Activated CD8-positive, alpha-beta memory T cell treated with anti-CD3 and anti-CD28 coated beads for 36 hours (primary cell): ENCODE measurements around the gene FOXE1. TPM values are rescaled to one million over a fixed set of nuclear protein-coding genes. Genes with fewer than 3 reads are reported as not detected.

Source experiments
- CTCF ChIA-PET: fragments of 350-600 bp; sonication (Branson Sonifier 250); formaldehyde crosslinking; loops from one replicate; lab custom pipeline; 2021; ENCODE audit warnings: antibody characterized with exemption; lab: Charles Lee
- POLR2A ChIA-PET: fragments of 350-600 bp; sonication (Branson Sonifier 250); formaldehyde crosslinking; loops from one replicate; lab custom pipeline; 2021; ENCODE audit warnings: antibody characterized with exemption; lab: Charles Lee
- total RNA-seq, 2 experiments: library from RNA; stranded (reverse); gene quantifications; one replicate each; pipeline ENCODE4 v1.2.3, GENCODE V29; 2021

FOXE1 gene
- total RNA-seq, 2 experiments from 2014 or later: not detected

DNA sequence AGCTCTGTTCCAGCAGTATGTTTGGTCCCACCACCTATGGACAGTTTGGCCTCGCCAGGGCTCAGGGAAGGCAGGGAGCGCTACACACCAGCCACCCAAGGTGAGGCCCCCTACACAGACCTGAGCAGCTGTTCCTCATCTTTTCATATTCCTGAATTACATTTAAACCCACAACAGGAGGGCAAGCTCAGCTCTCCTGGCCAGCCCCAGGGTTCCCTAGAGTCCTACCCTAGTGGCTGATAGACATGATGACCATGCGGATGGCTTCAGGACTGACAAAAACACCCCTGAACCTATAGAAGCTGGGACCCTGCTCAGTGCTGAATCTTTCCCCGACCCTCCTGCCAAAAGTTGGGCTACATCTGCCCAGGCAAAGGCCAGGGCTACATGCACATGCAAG is 6.7 kb upstream of the FOXE1 start:
- ChIA-PET CTCF (no interaction called here), POLR2A (no interaction called here)

- CTCF ChIA-PET: no interaction called here
- POLR2A ChIA-PET: no interaction called here
Measured at GRCh38 chr9:97847474-97848214, 5.4 kb upstream of the FOXE1 start.

GRCh38 chr9:97848215-97848479 is 4.9 kb upstream of the FOXE1 start:
- ChIA-PET POLR2A (no interaction called here), CTCF (no interaction called here)

DNA sequence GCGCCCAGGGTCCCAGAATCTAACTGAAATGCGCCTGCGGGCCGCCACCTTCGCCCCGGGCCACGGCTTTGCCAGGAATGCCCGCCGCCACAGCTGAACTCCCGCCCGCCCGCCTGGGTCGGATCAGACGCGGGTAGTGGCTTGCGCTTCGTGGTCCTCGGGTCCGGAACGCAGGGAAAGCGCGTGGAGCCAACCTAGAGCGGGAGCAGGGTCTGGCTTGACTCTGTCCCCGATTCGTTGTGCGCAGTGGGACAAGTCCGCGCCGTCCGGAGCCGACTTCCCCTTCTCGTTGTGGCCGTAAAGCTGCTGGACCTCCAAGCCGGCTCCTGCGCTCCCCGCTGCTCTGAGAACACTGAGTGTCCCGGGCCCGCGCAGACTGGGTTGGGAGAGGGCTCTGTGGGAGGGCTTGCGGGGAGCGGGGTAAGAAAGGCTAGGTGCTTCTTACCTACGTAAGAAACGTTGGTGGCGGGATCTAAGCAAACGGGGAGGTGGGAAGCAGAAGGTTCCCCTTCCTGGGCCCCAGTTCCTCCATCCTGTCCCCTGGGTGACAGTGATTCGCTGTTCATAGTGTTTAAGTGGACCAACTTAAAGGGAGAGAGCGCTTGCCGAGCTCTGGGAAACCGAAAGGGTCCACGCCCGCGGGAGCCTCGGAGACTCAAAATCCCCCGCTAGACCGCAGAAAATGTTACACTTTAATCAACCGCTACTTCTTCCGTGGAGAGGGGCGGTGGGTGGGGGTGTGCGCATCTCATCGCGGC is 4.4 kb upstream of the FOXE1 start:
- CTCF ChIA-PET: no interaction called here
- POLR2A ChIA-PET: no interaction called here

GRCh38 chr9:97849980-97850379 is 3.0 kb upstream of the FOXE1 start:
- POLR2A ChIA-PET: no interaction called here
- CTCF ChIA-PET: no interaction called here

DNA sequence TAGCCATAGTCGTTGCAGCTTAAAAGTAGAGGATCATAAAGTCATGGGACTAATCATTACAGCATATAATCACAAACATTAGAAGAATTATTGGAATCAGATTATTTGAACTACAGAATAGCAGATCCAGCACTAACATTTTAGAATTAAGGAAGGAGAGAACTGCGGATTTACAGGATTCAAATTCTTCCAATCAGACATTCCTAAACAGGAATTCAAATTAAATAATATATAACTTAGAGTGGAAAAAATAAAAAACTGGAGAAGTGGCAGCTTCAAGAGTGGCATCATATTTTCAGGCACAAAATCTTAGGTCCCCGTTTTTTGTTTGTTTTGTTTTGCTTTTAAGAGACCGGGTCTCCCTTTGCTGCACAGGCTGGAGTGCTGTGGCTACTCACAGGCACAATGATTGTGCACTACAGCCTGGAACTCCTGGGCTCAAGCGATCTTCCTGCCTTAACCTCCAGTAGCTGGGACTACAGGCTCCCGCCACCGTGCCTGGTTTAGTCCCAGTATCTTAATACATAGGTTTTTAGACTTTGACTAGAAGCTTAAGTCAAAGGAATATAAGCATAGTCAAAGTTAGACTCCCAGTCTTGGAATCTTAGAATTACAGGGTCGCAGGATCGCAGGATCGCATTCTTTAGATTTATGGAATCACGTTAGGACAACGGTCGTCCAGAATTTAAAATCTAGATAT is 2.1 kb upstream of the FOXE1 start:
- CTCF ChIA-PET: no interaction called here
- POLR2A ChIA-PET: no interaction called here

- ChIA-PET POLR2A (no interaction called here), CTCF (no interaction called here)
Measured at GRCh38 chr9:97851446-97851883, 1.6 kb upstream of the FOXE1 start.

DNA sequence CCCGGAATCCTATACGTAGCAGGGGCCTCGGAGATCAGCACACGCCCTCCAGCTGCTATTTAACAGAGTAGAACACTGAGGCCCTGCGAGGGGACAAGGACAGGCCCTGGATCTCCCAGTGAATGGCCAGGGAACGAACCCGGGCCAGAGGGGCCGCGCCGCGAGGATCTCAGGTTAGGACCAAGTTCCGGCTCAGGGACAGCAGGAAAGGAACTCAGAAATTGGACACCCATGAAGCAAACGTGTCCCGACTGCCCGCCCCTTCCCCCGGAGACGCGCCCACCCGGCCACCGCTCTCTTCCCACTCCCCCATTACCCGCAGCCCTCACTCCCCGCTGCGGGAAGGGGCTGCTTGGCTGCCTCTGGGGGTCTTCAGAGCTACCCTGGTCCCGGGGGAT is 1.0 kb upstream of the FOXE1 start:
- ChIA-PET POLR2A (no interaction called here), CTCF (no interaction called here)

- ChIA-PET POLR2A (no interaction called here), CTCF (interaction anchor here (0.6 kb wide), 1 partner anchor 42 kb away, joined by 3 read pairs; no protein-coding TSS in a partner anchor)
Measured at GRCh38 chr9:97852399-97853055, 499 bp upstream of the FOXE1 start.

DNA sequence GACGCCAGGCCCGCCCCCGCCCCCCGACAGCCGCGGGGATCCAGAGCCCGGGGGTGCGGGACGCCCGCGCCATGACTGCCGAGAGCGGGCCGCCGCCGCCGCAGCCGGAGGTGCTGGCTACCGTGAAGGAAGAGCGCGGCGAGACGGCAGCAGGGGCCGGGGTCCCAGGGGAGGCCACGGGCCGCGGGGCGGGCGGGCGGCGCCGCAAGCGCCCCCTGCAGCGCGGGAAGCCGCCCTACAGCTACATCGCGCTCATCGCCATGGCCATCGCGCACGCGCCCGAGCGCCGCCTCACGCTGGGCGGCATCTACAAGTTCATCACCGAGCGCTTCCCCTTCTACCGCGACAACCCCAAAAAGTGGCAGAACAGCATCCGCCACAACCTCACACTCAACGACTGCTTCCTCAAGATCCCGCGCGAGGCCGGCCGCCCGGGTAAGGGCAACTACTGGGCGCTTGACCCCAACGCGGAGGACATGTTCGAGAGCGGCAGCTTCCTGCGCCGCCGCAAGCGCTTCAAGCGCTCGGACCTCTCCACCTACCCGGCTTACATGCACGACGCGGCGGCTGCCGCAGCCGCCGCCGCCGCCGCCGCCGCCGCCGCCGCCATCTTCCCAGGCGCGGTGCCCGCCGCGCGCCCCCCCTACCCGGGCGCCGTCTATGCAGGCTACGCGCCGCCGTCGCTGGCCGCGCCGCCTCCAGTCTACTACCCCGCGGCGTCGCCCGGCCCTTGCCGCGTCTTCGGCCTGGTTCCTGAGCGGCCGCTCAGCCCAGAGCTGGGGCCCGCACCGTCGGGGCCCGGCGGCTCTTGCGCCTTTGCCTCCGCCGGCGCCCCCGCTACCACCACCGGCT is 1.0 kb downstream of the FOXE1 start:
- POLR2A ChIA-PET: no interaction called here

GRCh38 chr9:97854696-97855485 is 1.9 kb downstream of the FOXE1 start:
- ChIA-PET POLR2A (no interaction called here), CTCF (no interaction called here)

More for the DNA sequence above, 1.0 kb downstream of the FOXE1 start:
- CTCF ChIA-PET: interaction anchor here (1.3 kb wide), 1 partner anchor 51 kb away, joined by 4 read pairs; no protein-coding TSS in a partner anchor

- ChIA-PET CTCF (no interaction called here), POLR2A (no interaction called here)
Measured at GRCh38 chr9:97855486-97855875, 2.5 kb downstream of the FOXE1 start.

- POLR2A ChIA-PET: no interaction called here
- CTCF ChIA-PET: no interaction called here
Measured at GRCh38 chr9:97855899-97856298, 2.9 kb downstream of the FOXE1 start.

DNA sequence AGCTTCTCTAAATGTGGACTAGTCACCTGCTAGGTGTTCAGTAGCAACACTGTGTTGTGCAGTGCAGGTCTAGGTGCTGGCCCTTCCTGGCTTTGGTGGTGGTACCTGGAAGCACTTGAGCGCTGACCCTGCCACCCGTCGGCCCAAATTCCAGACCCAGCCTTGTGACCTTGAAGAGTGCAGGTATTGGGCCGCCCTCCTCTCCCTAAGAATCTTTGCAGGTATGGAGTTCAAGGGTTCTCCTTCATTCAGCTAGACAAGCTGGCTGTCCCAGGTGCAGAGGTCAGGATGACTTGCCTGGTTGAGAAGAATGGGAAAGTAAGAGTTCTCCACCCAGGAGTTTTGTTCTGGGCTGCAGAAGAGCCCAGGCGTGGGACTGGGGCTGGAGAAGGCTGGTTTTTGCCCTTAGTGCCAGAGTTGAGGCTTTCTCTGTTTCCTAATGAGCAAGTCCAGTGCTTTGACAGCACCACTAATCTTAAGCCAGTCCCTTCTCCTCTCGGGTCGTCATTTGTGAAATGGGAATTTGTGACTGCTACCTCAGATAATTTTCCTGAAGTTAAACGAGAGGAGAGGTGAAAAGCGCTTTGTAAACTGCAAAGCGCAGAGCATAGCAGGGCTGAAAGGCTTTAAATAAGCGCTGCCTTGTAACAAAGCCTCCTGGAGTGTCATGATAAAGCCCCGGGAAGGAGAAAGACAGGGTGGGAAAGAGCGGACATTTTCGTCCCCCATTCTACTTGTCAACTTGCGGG is 4.0 kb downstream of the FOXE1 start:
- ChIA-PET CTCF (interaction anchor here (1.2 kb wide), 1 partner anchor 146 kb away, joined by 3 read pairs; no protein-coding TSS in a partner anchor), POLR2A (no interaction called here)

GRCh38 chr9:97857606-97858392 is 4.8 kb downstream of the FOXE1 start:
- POLR2A ChIA-PET: no interaction called here
- CTCF ChIA-PET: interaction anchor here (1.2 kb wide), 1 partner anchor 147 kb away, joined by 3 read pairs; no protein-coding TSS in a partner anchor

- CTCF ChIA-PET: interaction anchor here (1.2 kb wide), 1 partner anchor 147 kb away, joined by 3 read pairs; no protein-coding TSS in a partner anchor
Measured at GRCh38 chr9:97858393-97858713, 5.3 kb downstream of the FOXE1 start.

DNA sequence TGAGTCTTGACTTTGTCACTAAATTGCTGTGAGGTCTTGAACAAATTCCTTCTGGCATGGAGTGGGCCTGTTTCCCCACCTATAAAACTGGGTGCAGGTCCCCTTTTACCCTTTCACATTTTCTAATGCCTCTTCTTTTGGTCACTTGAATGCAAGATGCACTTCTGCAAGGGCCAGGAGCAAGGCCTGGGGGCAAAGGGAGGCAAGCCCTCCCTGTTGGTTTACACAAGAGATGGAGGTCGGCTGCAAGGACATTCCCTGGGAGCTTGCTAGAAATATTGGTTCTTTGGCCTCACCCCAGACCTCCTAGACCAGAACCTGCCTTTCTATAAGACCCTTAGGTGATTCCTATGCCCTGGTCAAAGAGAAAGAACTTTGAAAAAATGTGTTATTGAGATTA is 5.8 kb downstream of the FOXE1 start:
- ChIA-PET CTCF (no interaction called here), POLR2A (no interaction called here)

More at GRCh38 chr9:97858393-97858713, 5.3 kb downstream of the FOXE1 start:
- POLR2A ChIA-PET: no interaction called here
